Neural cell (in vitro differentiated cells): ENCODE results near the gene ADAM10. TPM values are rescaled to one million over a fixed set of nuclear protein-coding genes. Genes with fewer than 3 reads are reported as not detected.

ENCODE experiments used
- H2AFZ ChIP-seq: fragments of 200-600, 300-800 bp; sonication (generic), shearing (Covaris generic); 2 replicates; pipeline ENCODE4 v1.6.0; 2014; ENCODE audit warnings: low read depth, mild to moderate bottlenecking, antibody characterized with exemption, low read length, moderate library complexity
- H3F3A ChIP-seq: fragments of 200-600 bp; shearing (Covaris generic); 2 replicates; pipeline ENCODE4 v1.6.1; 2016; ENCODE audit warnings: mild to moderate bottlenecking, moderate library complexity, mixed read lengths, antibody characterized with exemption, low read length; ENCODE audit not compliant: insufficient read depth, poor library complexity, severe bottlenecking
- H3K27ac ChIP-seq: fragments of 200-600, 300-800 bp; sonication (generic), shearing (Covaris generic); 2 replicates; pipeline ENCODE4 v1.5.1; 2014; ENCODE audit warnings: mild to moderate bottlenecking, low read length, moderate library complexity
- H3K27me3 ChIP-seq: fragments of 300-800, 200-600 bp; sonication (generic), shearing (Covaris generic); 2 replicates; pipeline ENCODE4 v1.6.0; 2014; ENCODE audit warnings: mild to moderate bottlenecking, low read depth, low read length, moderate library complexity; ENCODE audit not compliant: insufficient read depth
- H3K36me3 ChIP-seq: fragments of 300-800, 200-600 bp; sonication (generic), shearing (Covaris generic); 2 replicates; pipeline ENCODE4 v1.5.1; 2014; ENCODE audit warnings: mild to moderate bottlenecking, antibody characterized with exemption, low read length, moderate library complexity; ENCODE audit not compliant: insufficient read depth
- H3K4me2 ChIP-seq: fragments of 300-800, 200-600 bp; sonication (generic), shearing (Covaris generic); 2 replicates; pipeline ENCODE4 v1.6.0; 2014; ENCODE audit warnings: mild to moderate bottlenecking, low read length
- H3K4me3 ChIP-seq: fragments of 300-800, 200-600 bp; sonication (generic), shearing (Covaris generic); 2 replicates; pipeline ENCODE4 v1.5.1; 2014; ENCODE audit warnings: mild to moderate bottlenecking, low read length, moderate library complexity
- H3K79me2 ChIP-seq: fragments of 200-600 bp; shearing (Covaris generic); replicated peaks from 2 replicates; pipeline ENCODE4 v1.6.0; 2014; ENCODE audit warnings: mild to moderate bottlenecking, low read length, moderate library complexity; ENCODE audit not compliant: insufficient read depth
- H3K9ac ChIP-seq: fragments of 300-800, 200-600 bp; sonication (generic), shearing (Covaris generic); 2 replicates; pipeline ENCODE4 v1.6.1; 2016; ENCODE audit warnings: mild to moderate bottlenecking, low read length, mixed read lengths
- H3K9me2 ChIP-seq: fragments of 200-600 bp; shearing (Covaris generic); 2 replicates; pipeline ENCODE4 v1.6.1; 2016; ENCODE audit warnings: mild to moderate bottlenecking, low read length, mixed read lengths; ENCODE audit not compliant: insufficient read depth
- H3K9me3 ChIP-seq: fragments of 200-600, 300-800 bp; sonication (generic), shearing (Covaris generic); 2 replicates; pipeline ENCODE4 v1.6.1; 2016; ENCODE audit warnings: mild to moderate bottlenecking, mixed run types, low read length, moderate library complexity, mixed read lengths
- H4K20me1 ChIP-seq: fragments of 200-600 bp; shearing (Covaris generic); 2 replicates; pipeline ENCODE4 v1.6.1; 2016; ENCODE audit warnings: mild to moderate bottlenecking, mixed run types; ENCODE audit not compliant: insufficient read depth
- CTCF ChIP-seq: fragments of 450-650 bp; IDR thresholded peaks from 2 replicates; pipeline ENCODE4 v1.5.1; 2014; ENCODE audit warnings: antibody characterized with exemption, mild to moderate bottlenecking, moderate library complexity; ENCODE audit not compliant: poor library complexity, severe bottlenecking
- EP300 ChIP-seq: fragments of 450-650 bp; conservative IDR thresholded peaks from 2 replicates; pipeline ENCODE4 v1.6.1; 2014; ENCODE audit warnings: antibody characterized with exemption, mild to moderate bottlenecking, moderate library complexity; ENCODE audit not compliant: poor library complexity, severe bottlenecking
- EZH2 ChIP-seq: fragments of 200-600, 300-800 bp; shearing (Covaris generic), sonication (generic); IDR thresholded peaks from 2 replicates; pipeline ENCODE4 v1.6.1; 2014; ENCODE audit warnings: antibody characterized with exemption, low read length, borderline replicate concordance, mild to moderate bottlenecking; ENCODE audit not compliant: insufficient read depth, poor library complexity, severe bottlenecking
- MXI1 ChIP-seq: fragments of 450-650 bp; conservative IDR thresholded peaks from 2 replicates; pipeline ENCODE4 v1.6.1; 2014; ENCODE audit warnings: antibody characterized with exemption, mild to moderate bottlenecking; ENCODE audit not compliant: poor library complexity, severe bottlenecking
- POLR2AphosphoS5 ChIP-seq: IDR thresholded peaks from 2 replicates; pipeline ENCODE4 v1.6.1; 2012
- RAD21 ChIP-seq: fragments of 450-650 bp; conservative IDR thresholded peaks from 2 replicates; pipeline ENCODE4 v1.6.1; 2014; ENCODE audit warnings: antibody characterized with exemption, mild to moderate bottlenecking, moderate library complexity
- REST ChIP-seq: IDR thresholded peaks from 2 replicates; pipeline ENCODE4 v1.6.1; 2012; ENCODE audit warnings: borderline replicate concordance
- SMC3 ChIP-seq: fragments of 450-650 bp; conservative IDR thresholded peaks from 2 replicates; pipeline ENCODE4 v1.6.1; 2014; ENCODE audit warnings: antibody characterized with exemption, mild to moderate bottlenecking, moderate library complexity; ENCODE audit not compliant: poor library complexity
- TAF1 ChIP-seq: IDR thresholded peaks from 2 replicates; pipeline ENCODE4 v1.6.1; 2012; ENCODE audit warnings: low read depth
- polyA plus RNA-seq: library from polyadenylated mRNA; depleted of rRNA; stranded (reverse); fragments of >200 nt; gene quantifications from 2 replicates; pipeline ENCODE4 v1.2.3, GENCODE V29; 2014

ADAM10 gene
- polyA plus RNA-seq, 1 donor from 2014 or later = 66.3 TPM

GRCh38 chr15:58597943-58598828 is 151.3 kb downstream of the ADAM10 start:
- Histone ChIP-seq H3K27ac (no peak overlapping the region), H3K9me3 (no peaks in the 10 kb centered on the region), H3K9me2 (no peaks in the 10 kb centered on the region), H3K27me3 (no peaks in the 10 kb centered on the region), H3K36me3 (no peaks in the 10 kb centered on the region), H3K4me2 (no peak overlapping the region), H3F3A (no peaks in the 10 kb centered on the region), H2AFZ (no peak overlapping the region), H3K4me3 (no peak overlapping the region), H4K20me1 (no peaks in the 10 kb centered on the region), H3K9ac (no peak overlapping the region), H3K79me2 (no peaks in the 10 kb centered on the region)
- TF ChIP-seq EZH2 = no peak
- TF ChIP-seq MXI1 = no peak
- TF ChIP-seq RAD21 = no peak
- TF ChIP-seq REST = no peak
- no peak for TF ChIP-seq CTCF
- TF ChIP-seq SMC3 = no peak
- TF ChIP-seq TAF1 = no peak
- no peak for TF ChIP-seq EP300
- no peak for TF ChIP-seq POLR2AphosphoS5

- Histone ChIP-seq H4K20me1 (no peaks in the 10 kb centered on the region), H3K9me3 (no peaks in the 10 kb centered on the region), H3K27me3 (no peaks in the 10 kb centered on the region), H3K4me2 (no peak overlapping the region), H3K4me3 (no peak overlapping the region), H3K79me2 (no peaks in the 10 kb centered on the region), H3K27ac (no peak overlapping the region), H3K36me3 (no peaks in the 10 kb centered on the region), H3F3A (no peaks in the 10 kb centered on the region), H3K9ac (no peak overlapping the region), H2AFZ (no peak overlapping the region), H3K9me2 (no peaks in the 10 kb centered on the region)
- TF ChIP-seq TAF1 (no peak), POLR2AphosphoS5 (no peak), CTCF (no peak), REST (no peak), MXI1 (no peak), SMC3 (no peak), EZH2 (no peak), RAD21 (no peak)
Measured at GRCh38 chr15:58595516-58596263, 153.8 kb downstream of the ADAM10 start.
